HG02943 (cell line): ENCODE measurements around the gene SLC47A2.

Experiments used
- ATAC-seq: cut with Tn5 transposase; IDR thresholded peaks from one replicate; pipeline ENCODE4 v1.9.1; 2021; ENCODE audit warnings: mild to moderate bottlenecking, low read depth, moderate library complexity; ENCODE audit not compliant: unreplicated experiment

The SLC47A2 gene

DNA sequence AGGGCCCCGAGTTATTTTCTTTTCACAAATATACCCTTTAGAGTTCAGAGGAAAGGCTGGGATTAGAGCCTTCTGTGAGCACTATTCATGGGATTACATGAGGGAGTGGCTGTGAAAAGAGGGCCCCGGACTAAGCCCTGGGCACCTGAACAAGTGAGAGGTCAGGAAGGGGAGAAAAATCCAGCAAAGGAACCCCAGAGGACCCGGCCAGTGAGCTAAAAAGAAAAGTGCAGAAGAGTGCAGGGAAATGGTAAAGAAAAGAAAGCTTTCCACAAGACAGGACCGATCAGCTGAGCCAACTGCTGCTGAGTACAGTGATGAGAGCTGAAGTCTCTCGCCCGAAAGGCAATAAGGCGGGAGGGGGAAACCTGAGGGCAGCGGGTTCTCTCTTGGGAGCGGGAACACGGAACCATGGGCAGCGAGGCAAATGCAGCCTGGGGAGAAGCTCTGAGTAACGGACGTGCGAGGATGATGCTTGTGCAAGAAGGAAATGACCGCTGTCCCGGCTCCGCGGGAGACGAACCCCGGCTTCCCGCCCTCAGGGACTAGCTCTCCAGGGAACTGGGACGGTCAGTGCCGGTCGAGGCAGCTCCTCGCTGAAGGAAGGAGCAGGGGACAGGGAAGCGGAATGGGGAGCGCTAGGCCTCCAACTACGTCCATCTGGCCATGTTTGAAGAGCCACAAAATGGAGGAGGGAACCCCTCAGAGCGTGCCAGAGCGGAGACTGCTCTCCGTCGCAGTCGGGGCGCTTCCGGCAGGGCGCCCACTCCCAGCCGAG is 68.5 kb downstream of the SLC47A2 start:
- ATAC-seq: peak; percentile 41

DNA sequence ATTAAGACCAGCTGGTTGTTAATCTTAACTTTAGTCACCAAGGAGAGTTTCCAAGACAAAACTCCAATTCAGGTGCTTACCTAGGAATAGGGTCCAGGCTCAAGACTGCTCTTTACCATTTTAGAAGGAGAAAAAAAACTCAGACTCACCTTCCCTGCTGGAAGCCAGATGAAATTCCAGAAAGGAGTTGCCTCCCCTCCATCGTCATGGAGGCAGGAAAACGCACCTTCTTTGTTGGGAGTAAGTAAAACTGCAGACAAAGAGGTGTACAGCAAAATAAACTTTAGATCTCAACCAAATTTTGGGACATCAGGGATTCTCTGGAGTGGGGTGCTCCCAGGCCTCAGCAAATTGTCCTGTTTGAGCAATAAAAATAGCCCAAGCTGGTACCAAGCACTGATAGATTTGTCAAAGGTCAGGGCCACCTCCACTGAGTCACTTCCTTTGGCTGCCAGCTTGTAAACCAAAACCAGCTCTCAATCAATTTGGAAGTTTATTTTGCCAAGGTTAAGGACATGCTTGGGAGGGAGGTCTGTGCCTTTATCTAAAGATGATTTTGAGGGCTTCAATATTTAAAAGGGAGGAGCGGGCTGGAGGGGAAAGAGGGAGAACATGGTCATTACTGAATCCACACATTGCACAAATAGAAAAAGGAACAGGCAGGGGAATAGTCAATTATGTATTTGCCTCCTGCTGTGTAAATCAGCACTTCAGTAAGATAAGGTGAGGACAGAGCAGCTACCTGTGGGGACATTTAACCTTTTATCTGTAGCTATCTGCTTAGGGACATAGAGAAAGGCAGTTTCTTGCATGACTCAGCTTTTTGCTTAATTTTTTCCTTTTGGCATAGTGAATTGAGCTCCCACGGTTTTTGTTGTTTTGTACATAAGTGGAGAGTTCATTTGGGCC is 69.3 kb downstream of the SLC47A2 start:
- ATAC-seq: no peak

DNA sequence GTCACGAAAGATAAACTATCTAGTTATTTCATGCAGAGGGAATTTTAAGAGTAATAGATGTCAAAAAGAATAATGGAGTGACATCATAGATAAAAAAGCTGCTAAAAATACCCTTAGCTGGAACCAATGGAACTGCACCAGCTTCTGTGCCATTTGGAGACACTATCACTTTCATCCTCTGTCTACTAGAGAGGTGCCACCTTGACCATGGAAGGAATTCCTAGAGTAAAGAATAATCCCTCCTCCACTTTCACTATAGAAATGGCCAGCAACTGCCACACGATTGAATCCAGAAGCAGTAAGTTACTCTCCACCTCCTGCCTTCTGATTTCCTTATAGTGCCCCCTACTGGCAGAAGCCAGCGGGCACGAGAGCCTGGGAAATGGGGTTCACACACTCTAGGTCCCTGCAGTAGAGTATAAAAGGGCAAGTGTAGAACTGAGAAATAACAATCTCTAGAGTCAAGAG is 70.6 kb downstream of the SLC47A2 start:
- ATAC-seq: no peak

DNA sequence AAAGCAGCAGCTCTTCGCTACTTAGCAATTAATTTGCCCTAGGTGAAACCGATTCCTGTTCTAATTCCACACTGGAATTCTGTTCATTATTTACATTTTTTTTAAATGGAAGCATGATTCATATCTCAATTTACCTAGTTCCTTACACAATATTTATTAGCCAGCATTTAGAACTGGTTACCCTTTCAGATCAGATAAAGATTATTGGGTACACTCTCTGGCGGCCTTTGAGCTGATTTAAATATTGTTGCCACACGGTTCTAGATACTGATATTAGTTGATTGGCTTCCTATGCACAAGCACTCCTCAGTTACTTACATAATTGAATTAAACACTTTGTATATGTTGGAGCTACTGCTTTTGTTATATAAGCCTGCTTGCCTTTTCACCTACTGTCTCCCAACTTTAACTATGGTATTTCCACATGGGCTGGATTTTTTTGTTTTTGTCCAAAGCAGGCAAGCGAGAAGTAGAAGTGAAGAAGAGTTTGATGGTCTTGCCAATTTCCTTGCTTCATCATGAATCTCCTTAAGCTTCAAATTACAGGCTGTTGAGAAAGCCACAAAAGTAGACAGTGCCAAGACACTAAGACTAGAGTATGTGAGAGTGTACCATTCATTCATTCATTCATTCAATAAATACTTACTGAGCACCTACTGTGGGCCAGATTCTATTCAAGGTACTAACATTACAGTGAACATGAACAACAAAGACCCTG is 71.7 kb downstream of the SLC47A2 start:
- no peak for ATAC-seq

DNA sequence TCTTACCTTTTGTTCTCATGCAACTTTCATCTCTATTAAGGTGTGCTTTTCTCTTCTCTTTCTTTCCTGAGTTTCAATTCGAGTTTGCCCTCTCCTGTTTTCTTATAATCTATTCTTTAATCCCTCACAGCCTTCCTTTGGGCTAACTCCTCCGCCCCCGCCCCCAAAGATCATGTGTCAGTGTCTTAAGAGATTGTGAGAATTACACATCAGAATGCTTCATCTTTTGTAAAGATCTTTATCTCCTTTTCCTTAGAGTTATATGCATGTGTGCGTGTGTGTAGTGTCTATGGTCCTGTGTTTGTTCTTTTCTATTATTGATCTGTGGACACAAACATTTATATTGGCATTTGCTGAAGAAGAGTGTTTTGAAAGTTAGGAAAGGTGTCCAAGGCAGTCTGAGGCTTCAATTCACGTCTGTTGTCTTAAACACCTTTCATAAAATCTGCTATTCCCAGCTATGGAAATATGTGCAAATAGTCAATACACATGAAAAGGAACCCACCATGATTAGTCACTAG is 74.0 kb downstream of the SLC47A2 start:
- ATAC-seq: no peak

DNA sequence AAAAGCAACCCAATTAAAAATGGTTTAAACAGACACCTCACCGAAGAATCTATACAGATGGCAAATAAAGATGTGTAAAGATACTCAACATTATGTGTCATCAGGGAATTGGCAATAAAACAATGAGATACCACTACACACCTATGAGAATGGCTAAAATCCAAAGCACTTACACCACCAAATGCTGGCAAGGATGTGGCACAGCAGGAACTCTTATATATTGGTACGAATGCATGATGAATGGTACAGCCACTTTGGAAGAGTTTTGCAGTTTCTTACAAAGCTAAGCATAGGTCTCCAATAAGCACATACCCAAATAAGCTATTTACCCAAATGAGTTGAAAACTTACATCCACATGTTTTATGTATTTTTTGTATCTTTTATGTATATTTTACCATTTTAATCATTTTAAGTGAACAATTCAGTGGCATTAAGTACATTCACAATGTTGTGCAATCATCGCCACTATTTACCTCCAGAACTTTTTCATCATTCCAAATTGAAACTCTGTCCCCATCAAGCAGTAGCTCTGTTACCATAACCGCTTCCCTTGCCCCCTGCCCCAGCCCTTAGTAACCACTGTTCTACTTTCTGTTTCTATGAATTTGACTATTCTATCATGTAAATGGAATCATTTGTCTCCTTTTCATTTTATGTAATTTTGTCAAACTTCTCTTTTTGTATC is 74.6 kb downstream of the SLC47A2 start:
- no peak for ATAC-seq

DNA sequence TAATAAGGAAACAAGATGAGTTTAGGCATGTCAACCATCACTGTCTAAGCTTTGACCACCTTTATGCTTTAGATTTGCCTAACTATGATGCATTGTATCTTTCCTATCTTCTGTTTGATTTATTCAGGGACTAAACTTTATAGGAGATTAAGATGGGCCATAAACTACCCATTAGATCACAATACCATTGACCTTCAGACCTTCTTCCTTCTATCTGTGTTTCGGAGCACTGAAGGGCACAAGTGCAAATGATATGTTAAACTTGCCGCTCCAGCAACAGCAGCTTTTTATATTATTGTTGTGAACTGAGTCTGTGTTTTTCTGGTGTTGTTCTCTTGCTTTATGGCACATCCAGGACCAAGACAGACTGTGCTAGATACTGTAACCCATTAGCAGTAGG is 84.5 kb downstream of the SLC47A2 start:
- no peak for ATAC-seq

DNA sequence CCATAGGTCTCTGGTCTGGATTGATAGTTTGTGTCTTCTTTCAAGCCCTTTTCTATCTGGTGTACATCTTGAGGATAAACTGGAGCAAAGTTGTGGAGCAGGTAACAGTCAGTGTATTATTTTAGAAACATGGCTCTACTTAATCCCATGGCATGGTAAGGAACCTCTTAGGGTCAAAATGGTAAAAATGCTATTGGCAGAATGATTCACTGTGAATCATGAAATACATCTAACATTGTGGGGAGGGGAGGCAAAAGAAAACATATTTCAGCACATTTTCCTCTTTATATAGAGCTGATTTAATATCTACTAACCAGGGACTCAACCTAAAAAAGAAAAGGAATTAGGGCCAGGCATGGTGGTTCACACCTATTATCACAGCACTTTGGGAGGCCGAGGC is 85.7 kb downstream of the SLC47A2 start:
- no peak for ATAC-seq

DNA sequence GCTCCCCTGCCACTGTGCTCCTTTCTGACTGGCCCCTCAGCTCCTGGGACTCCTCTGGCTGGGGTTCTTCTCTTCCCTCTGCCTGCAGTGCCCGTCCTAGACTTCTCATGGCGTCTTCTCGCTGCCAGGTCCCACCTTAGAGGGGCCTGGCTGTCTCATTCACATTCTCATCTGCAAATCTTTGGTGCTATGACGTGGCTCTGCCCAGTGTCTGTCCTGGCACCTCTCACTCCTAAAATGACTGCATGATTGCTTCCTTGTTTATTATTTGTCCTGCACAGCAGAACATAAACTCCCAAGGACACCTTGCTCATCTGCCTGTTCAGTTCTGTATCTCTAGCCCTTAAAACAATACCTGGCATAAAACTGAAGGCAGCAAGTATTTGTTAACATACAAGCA is 86.3 kb downstream of the SLC47A2 start:
- ATAC-seq: no peak

DNA sequence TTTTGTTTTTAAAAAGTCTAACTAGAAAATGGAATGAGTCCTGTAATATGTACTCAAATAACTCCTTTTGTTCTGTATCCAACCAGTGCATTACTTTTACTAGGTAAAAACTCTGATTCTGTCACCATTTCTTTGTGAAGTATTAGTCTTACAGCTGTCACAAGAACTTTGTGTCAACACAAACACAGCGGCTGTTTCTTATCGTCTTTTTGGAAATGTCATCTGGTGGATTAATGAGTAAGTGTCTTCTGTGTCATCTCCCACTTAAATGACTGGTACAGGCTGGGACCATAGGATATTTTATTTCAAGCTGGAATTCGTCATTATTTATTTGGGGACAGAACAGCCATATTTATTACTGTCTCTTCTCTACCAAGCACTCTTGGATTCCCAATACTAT is 86.9 kb downstream of the SLC47A2 start:
- no peak for ATAC-seq
